Stimulated activated CD8-positive, alpha-beta memory T cell treated with anti-CD3 and anti-CD28 coated beads, Interleukin-4, amount 100 ng/mL, for 48 hours (primary cell): ENCODE results near the gene RSPH1.

Experiments used
- DNase-seq: peaks from one replicate; pipeline ENCODE4 v3.0.0-alpha.2; 2020

Gene RSPH1

GRCh38 chr21:42531771-42532170, 35.7 kb upstream of the RSPH1 start:
- DNase-seq = no peak

- no peak for DNase-seq
Measured at GRCh38 chr21:42530167-42530518, 34.1 kb upstream of the RSPH1 start.

GRCh38 chr21:42527489-42528158, 31.6 kb upstream of the RSPH1 start:
- peak; percentile 64 for DNase-seq

GRCh38 chr21:42527127-42527488, 31.1 kb upstream of the RSPH1 start:
- DNase-seq = no peak

- no peak for DNase-seq
Measured at GRCh38 chr21:42526379-42526727, 30.3 kb upstream of the RSPH1 start.

GRCh38 chr21:42525676-42526378, 29.8 kb upstream of the RSPH1 start:
- no peak for DNase-seq

- DNase-seq = no peak
Measured at GRCh38 chr21:42525029-42525581, 29.1 kb upstream of the RSPH1 start.

GRCh38 chr21:42524341-42525028, 28.5 kb upstream of the RSPH1 start:
- peak; percentile 61 for DNase-seq

- DNase-seq = no peak
Measured at GRCh38 chr21:42523941-42524340, 27.9 kb upstream of the RSPH1 start.

- DNase-seq = no peak
Measured at GRCh38 chr21:42523211-42523610, 27.2 kb upstream of the RSPH1 start.

- DNase-seq = no peak
Measured at GRCh38 chr21:42522771-42523170, 26.7 kb upstream of the RSPH1 start.

GRCh38 chr21:42522271-42522670, 26.2 kb upstream of the RSPH1 start:
- no peak for DNase-seq

GRCh38 chr21:42521805-42522204, 25.8 kb upstream of the RSPH1 start:
- DNase-seq = no peak

GRCh38 chr21:42521384-42521783, 25.4 kb upstream of the RSPH1 start:
- DNase-seq = no peak

GRCh38 chr21:42520628-42521253, 24.7 kb upstream of the RSPH1 start:
- DNase-seq = no peak

GRCh38 chr21:42518626-42519025, 22.6 kb upstream of the RSPH1 start:
- no peak for DNase-seq

GRCh38 chr21:42518215-42518614, 22.2 kb upstream of the RSPH1 start:
- no peak for DNase-seq

GRCh38 chr21:42515708-42516502, 19.9 kb upstream of the RSPH1 start:
- no peak for DNase-seq

- no peak for DNase-seq
Measured at GRCh38 chr21:42514883-42515228, 18.8 kb upstream of the RSPH1 start.

GRCh38 chr21:42513985-42514882, 18.2 kb upstream of the RSPH1 start:
- DNase-seq = peak; percentile 78

- DNase-seq = peak; percentile 53
Measured at GRCh38 chr21:42513151-42513984, 17.3 kb upstream of the RSPH1 start, which contains the start of gene SLC37A1. SLC37A1 (plus strand) TSS chr21:42513852; CDS start chr21:42518455, 4,603 bp downstream.
